Raji (cell line): ENCODE measurements around the gene CGREF1.

ENCODE experiments used
- POLR2A ChIP-seq: IDR thresholded peaks from 2 replicates; pipeline ENCODE4 v1.6.1; 2011; ENCODE audit warnings: low read depth, low read length, control low read depth; ENCODE audit not compliant: insufficient read depth

The CGREF1 gene

DNA sequence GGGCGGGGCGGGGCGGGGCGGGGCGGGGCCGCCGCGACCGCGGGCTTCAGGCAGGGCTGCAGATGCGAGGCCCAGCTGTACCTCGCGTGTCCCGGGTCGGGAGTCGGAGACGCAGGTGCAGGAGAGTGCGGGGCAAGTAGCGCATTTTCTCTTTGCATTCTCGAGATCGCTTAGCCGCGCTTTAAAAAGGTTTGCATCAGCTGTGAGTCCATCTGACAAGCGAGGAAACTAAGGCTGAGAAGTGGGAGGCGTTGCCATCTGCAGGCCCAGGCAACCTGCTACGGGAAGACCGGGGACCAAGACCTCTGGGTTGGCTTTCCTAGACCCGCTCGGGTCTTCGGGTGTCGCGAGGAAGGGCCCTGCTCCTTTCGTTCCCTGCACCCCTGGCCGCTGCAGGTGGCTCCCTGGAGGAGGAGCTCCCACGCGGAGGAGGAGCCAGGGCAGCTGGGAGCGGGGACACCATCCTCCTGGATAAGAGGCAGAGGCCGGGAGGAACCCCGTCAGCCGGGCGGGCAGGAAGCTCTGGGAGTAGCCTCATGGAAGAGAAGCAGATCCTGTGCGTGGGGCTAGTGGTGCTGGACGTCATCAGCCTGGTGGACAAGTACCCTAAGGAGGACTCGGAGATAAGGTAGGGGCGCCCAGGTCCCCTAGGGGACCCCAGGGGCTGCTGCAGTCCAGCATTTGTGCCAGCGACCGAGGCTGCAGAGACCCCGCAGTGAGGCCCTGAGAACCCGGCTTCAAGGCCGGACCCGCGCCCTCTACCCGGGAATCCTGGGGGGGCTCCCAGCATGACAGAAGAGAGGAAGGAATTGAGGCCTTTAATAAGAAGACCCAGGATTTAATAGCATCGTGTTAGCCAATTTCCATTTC, 32.0 kb downstream of the CGREF1 start, which contains the start of gene KHK:
Gene KHK, plus strand, starts transcription at position 49 of the 870 bp plus-strand sequence. Its CDS starts 488 bp downstream, at position 537.
- TF ChIP-seq POLR2A = peak; percentile 83

DNA sequence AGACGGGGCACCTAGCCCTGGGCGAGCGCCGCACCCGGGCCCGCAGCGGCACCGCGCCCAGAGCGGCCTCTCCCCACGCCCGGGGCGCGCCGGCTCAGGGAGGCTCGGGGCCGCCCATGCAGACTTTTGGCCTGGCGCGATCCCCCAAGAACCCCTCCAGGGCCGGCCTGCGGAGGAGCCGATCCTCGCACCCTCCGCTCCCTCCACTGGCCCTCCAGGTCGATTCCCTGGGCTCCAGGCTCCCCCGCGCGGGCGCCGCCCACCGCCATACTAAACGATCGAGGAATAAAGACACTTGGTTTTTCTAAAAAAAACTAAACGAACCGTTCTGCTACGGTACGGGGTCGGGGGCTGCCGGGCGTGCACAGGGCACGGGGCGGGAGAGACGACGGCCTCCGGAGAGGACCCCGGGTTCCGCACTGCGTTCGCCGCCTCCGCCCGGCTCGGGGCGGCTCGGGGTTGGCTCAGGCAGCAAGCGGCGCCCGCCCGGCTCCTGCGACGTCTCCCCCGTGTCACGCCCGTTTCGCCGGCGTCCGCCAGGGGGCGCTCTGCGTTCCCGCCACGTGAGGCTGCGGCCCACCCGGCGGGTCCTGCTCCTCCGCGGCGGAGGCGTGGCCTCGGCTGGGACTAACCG, 32.7 kb downstream of the CGREF1 start:
- peak; percentile 64; the same call in 1 of the 2 replicates for TF ChIP-seq POLR2A

DNA sequence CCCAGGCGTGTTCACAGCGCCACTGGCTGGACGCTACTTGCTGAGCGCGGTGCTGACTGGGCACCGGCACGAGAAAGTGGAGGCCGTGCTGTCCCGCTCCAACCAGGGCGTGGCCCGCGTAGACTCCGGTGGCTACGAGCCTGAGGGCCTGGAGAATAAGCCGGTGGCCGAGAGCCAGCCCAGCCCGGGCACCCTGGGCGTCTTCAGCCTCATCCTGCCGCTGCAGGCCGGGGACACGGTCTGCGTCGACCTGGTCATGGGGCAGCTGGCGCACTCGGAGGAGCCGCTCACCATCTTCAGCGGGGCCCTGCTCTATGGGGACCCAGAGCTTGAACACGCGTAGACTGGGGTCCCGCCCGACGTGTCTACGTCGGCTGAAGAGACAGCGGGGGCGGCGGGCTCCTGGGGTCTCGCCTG, 33.2 kb downstream of the CGREF1 start:
- no peak for TF ChIP-seq POLR2A

DNA sequence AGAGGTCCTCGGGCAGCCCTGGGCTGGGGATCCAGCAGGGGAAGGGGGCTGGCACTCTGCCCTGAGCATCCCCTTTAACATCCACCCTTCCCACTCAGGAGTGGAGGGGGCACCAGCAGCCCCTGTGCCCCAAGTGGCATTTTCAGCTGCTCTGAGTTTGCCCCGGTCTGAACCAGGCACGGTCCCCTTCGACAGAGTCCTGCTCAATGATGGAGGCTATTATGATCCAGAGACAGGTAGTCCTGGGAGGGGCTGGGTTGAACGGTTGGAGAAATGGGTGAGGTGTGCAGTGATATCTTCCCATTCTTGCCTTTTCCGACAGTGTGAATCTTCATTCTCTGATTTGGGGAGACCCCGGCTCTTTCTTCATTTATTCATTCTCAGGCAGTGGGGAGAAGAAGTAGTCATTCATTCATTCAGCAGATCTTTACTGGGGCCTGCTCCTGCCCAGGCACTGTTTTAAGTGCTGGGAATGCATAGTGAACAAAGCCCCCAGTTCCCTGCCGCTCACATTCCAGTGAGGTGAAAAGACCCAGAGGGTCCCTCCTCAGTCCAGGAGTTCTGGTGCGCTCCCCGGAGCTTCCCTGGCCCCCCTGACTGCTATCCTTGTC, 33.8 kb downstream of the CGREF1 start:
- TF ChIP-seq POLR2A = no peak

DNA sequence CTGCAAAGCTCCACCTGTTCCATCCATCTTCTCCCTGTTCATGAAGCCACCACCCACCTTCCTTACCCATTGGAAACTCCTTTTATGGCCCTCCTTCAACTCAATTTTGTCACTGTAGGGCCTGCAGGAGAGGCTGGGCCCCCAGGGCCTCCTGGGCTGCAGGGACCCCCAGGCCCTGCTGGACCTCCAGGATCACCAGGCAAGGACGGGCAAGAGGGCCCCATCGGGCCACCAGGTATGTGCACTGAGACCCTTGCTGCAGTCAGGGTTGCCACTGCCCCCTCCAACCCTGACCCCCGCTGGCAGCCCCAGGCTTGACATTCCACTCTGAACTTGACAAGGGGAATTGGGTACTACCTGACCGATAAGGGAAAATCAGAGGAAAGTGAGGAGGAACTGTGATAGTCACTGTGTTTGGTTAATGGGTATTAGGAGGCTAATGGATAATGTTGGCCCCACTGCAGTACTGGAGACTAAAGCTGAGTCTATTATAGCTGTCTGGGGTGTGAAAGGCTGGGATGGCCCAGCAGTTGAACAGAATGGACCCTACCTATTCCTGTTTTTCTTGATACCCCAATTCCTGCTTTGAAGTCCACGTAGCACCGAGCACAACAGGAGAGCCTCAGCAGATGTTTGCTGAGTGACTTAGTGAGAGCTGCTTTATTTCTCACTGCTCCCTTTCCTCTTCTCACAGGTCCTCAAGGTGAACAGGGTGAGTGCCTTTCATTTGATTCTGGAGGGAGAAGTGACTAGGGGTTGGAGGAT, 34.4 kb downstream of the CGREF1 start:
- TF ChIP-seq POLR2A = no peak

DNA sequence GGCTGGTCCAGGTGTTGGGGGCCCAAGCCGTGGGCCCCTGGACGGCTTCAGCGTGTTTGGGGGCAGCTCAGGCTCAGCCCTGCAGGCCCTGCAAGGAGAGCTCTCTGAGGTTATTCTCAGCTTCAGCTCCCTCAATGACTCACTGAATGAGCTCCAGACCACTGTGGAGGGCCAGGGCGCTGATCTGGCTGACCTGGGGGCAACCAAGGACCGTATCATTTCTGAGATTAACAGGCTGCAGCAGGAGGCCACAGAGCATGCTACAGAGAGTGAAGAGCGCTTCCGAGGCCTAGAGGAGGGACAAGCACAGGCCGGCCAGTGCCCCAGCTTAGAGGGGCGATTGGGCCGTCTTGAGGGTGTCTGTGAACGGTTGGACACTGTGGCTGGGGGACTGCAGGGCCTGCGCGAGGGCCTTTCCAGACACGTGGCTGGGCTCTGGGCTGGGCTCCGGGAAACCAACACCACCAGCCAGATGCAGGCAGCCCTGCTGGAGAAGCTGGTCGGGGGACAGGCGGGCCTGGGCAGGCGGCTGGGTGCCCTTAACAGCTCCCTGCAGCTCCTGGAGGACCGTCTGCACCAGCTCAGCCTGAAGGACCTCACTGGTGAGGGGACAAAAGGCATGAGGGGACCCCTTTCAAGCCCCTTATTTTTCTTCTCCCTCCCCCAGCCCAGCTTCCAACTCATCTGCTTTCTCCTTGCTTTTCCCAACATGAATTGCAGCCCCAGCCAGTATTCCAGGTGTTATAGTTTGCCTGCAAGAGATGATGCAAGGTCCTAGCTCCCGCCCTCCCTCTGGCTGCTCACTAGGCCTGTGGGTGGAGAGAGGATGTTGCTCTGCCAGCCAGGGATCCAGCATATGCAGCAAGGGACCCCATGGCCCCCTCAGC, 35.3 kb downstream of the CGREF1 start:
- TF ChIP-seq POLR2A = no peak

DNA sequence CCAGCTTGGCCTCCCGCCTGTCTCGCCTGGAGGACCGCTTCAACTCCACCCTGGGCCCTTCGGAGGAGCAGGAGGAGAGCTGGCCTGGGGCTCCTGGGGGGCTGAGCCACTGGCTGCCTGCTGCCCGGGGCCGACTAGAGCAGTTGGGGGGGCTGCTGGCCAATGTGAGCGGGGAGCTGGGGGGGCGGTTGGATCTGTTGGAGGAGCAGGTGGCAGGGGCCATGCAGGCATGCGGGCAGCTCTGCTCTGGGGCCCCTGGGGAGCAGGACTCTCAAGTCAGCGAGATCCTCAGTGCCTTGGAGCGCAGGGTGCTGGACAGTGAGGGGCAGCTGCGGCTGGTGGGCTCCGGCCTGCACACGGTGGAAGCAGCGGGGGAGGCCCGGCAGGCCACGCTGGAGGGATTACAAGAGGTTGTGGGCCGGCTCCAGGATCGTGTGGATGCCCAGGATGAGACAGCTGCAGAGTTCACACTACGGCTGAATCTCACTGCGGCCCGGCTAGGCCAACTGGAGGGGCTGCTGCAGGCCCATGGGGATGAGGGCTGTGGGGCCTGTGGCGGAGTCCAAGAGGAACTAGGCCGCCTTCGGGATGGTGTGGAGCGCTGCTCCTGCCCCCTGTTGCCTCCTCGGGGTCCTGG, 36.0 kb downstream of the CGREF1 start:
- no peak for TF ChIP-seq POLR2A

DNA sequence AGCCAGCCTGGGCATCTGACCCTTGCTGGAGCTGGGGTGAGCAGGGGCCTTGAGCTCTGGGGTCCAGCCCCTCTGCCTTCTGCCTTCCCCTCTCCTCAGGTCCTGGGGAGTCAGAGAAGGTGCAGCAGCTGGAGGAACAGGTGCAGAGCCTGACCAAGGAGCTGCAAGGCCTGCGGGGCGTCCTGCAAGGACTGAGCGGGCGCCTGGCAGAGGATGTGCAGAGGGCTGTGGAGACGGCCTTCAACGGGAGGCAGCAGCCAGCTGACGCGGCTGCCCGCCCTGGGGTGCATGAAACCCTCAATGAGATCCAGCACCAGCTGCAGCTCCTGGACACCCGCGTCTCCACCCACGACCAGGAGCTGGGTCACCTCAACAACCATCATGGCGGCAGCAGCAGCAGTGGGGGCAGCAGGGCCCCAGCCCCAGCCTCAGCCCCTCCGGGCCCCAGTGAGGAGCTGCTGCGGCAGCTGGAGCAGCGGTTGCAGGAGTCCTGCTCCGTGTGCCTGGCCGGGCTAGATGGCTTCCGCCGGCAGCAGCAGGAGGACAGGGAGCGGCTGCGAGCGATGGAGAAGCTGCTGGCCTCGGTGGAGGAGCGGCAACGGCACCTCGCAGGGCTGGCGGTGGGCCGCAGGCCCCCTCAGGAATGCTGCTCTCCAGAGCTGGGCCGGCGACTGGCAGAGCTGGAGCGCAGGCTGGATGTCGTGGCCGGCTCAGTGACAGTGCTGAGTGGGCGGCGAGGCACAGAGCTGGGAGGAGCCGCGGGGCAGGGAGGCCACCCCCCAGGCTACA, 36.8 kb downstream of the CGREF1 start:
- TF ChIP-seq POLR2A = no peak

DNA sequence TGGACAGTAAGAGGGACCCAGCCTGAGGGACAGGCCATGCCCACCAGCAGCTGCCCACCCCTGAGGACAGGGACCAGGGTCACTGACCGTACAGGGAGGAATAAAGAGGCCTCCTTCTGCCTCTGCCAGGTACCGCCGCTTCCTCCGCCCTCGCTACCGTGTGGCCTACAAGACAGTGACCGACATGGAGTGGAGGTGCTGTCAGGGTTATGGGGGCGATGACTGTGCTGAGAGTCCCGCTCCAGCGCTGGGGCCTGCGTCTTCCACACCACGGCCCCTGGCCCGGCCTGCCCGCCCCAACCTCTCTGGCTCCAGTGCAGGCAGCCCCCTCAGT, 38.4 kb downstream of the CGREF1 start:
- TF ChIP-seq POLR2A = no peak

DNA sequence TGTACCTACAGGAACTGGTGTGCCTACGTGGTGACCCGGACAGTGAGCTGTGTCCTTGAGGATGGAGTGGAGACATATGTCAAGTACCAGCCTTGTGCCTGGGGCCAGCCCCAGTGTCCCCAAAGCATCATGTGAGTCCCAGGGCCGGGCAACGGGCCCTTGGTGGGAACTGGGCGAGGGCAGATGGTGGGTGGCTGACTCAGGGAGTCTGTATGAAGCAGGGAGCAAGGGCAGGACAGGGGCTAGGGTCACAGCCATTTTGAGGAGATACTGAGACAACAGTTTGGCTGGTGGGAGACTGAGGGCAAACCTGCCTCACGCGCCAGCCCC, 38.8 kb downstream of the CGREF1 start:
- TF ChIP-seq POLR2A = no peak

DNA sequence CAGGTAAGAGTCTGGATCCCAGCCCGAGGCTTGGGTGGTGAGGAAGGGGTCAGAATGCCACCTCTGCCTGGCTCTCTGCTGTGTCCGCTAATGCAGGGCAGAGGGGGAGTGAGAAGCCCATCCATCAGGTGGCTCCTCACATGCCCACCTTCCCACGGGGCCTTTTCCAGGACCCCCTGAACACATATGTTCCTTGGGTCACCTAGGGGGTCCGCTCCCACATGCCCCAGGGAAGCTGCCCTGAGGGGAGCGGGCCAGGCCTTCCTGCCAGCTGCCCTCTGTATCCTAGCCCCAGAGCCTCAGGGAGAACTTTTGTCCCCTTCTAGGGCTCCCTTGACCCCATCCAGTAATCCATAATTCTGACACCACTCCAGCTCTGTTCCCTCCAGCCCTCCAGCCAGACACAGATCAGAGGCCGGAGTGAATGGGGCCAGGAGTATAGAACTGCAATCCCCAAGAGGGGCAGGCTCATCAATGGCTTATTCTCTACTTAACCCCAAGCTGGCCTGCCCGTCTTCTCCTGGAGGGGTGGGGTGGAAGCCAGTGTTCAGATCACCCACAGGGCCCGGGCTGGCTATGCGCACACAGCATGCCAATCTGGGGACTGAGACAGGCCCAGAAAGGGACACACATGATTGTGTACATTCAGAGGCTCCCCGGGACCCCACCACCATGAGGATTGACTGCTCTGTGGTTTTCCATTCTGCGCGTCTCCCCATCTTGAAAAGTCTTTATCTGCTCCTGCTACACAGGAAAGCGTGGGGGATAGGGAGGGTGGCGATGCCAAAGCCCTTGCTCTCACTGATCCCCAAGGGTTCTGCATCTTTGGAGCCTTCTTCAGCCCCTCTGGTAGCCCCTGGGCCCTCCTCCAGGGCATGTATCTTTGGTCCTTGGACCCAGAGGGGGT, 39.4 kb downstream of the CGREF1 start:
- no peak for TF ChIP-seq POLR2A
